Loucy (cell line): ENCODE results near the gene GPR156.

Experiments used
- CTCF ChIP-seq: fragments of 200-600 bp; sonication (generic); conservative IDR thresholded peaks from 2 replicates; pipeline ENCODE4 v1.5.1; 2014; ENCODE audit warnings: mild to moderate bottlenecking, antibody characterized with exemption, low read length
- EZH2phosphoT487 ChIP-seq: fragments of 200-600 bp; IDR thresholded peaks from 2 replicates; pipeline ENCODE4 v1.6.1; 2018; ENCODE audit warnings: antibody characterized with exemption, mild to moderate bottlenecking, moderate library complexity, borderline replicate concordance

- TF ChIP-seq CTCF: no peak
- no peak for TF ChIP-seq EZH2phosphoT487
Measured at GRCh38 chr3:120140098-120140742, 144.8 kb downstream of the GPR156 start.
